ENCODE results near the gene NBEAL1.
"Not testable (repeated sequence)": the region's sequence is repeated elsewhere in the genome, so short reads cannot be mapped to it uniquely, and the experiment has no call there.

NBEAL1 gene

GRCh38 chr2:203225423-203226039 lies 210.9 kb downstream of the NBEAL1 start:
- DNase-seq (ENCODE audit: low read depth, low spot score) = no peak

DNA sequence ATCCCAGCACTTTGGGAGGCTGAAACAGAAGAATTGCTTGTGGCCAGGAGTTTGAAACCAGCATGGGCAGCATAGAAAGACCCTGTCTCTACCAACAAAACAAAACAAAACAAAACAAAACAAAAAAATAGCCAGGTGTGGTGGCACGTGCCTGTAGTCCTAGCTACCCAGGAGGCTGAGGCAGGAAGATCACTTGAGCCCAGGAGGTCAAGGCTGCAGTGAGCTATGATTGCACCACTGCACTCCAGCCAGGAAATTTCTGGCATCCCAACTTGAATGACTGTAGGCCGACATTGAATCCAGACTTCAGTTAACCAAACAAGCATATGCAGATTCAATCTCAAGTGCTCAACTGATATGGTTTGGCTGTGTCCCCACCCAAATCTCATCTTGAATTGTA lies 215.0 kb downstream of the NBEAL1 start:
- not testable (repeated sequence) for DNase-seq (ENCODE audit: low read depth, low spot score)

GRCh38 chr2:203237346-203238238 lies 222.9 kb downstream of the NBEAL1 start:
- DNase-seq (ENCODE audit: low read depth, low spot score) = no peak

GRCh38 chr2:203238292-203238703 lies 223.6 kb downstream of the NBEAL1 start:
- no peak for DNase-seq (ENCODE audit: low read depth, low spot score)

DNA sequence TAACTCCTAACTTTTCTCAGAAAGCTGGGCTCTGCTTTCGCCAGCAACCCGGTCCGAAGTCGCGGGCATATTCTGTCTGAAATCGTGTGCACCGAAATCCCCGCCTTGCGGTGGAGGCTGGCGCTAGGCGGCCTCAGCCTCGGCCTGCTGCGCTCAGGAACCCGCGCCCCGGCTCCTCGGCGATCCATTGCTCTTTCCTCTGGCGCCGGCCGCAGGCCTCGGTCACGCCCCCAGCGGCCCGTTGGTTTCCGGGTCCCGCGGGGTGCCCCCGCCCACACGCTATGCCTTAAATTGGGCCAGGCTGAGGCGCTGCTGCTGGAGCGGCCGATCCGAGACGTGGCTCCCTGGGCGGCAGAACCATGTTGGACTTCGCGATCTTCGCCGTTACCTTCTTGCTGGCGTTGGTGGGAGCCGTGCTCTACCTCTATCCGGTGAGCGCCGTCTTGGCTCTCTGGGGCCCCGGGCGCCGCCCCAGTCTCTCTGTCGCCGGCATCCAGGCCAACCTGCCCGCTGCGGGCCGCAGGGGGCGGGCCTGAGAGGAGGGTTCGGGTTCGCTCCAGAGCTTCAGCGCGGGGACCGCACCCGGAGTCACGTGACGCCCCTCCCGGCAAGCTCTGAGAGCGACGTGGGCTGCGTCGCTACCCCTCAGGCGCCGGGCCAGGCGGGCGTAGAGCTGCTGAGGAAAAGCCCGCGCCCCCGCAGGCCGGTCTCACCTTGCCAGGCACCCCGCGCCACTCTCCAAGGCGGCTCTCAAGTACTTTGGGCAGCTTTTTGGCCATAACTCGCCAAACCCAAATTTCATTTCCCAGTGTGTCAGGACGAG lies 224.2 kb downstream of the NBEAL1 start, which contains the start of gene CYP20A1:
CYP20A1 (plus strand) TSS at position 315 of the 823 bp plus-strand sequence; CDS start at position 360, 45 bp downstream.
- peak; percentile 94 for DNase-seq (ENCODE audit: low read depth, low spot score)

DNA sequence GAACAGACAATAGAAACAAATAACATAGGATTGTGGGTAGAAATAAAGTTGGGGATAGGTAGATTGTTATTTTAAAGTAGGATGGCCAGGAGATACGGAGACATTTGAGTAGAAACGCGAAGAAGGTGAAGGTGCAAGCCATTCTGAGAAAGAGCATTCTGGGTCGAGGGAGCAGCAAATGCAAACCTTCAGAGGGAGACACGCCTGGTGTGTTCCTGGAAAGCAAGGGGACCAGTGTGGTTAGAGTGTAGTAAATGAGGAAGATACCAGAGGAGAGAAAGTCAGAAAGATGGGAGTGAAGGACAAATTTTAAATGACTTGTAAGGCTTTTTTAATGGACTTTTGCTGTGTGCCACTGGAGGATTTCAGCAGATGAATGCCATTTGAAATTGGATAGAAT lies 225.8 kb downstream of the NBEAL1 start:
- no peak for DNase-seq (ENCODE audit: low read depth, low spot score)

GRCh38 chr2:203242518-203242917 lies 227.8 kb downstream of the NBEAL1 start:
- DNase-seq (ENCODE audit: low read depth, low spot score) = no peak

- no peak for DNase-seq (ENCODE audit: low read depth, low spot score)
Measured at GRCh38 chr2:203246646-203247045, 232.0 kb downstream of the NBEAL1 start.

GRCh38 chr2:203252818-203253217 lies 238.1 kb downstream of the NBEAL1 start:
- no peak for DNase-seq (ENCODE audit: low read depth, low spot score)

GRCh38 chr2:203253422-203254095 lies 238.9 kb downstream of the NBEAL1 start:
- DNase-seq (ENCODE audit: low read depth, low spot score) = not testable (repeated sequence)

DNA sequence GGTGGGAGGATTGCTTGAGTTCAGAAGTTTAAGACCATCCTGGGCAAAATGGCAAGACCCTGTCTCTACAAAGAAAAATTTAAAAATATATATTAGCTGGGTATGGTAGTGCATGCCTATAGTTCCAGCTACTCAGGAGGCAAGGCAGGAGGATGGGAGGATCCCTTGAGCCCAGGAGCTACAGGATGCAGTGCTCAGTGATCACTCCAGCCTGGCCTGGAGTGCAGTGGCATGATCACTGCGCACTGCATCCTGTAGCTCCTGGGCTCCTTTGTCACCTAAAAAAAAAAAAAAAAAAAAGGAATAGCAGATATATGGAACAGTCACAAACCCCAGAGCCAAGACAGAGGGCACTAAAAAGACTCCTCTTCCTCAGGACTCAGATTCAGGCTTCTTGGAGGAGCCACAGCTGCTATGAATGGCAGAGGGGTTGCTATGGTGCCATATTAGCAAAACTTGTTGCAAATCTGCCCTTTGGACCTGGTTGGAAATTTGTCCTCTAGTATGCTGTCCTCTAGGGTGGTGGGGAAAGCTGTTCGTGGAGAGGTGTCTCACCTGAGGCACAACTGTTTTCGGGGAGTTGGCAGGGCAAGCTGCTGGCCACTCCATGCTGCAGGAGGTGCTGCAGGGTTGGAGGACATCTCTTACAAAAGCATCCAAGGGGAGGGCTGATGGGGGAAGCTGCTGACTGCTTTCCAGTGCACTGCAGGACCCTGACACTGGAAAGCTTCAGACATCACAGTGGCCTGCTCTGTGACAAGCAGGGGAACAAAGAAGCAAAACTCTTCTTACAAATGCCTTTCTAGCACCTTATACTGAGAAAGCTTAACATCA lies 246.9 kb downstream of the NBEAL1 start:
- DNase-seq (ENCODE audit: low read depth, low spot score) = no peak
